ENCODE data around the gene IRF7. TPM values are rescaled to one million over a fixed set of nuclear protein-coding genes. Genes with fewer than 3 reads are reported as not detected.

IRF7 gene
- total RNA-seq, result 10 to 100 TPM; 33.7 to 40.9 (median 36.6) TPM

DNA sequence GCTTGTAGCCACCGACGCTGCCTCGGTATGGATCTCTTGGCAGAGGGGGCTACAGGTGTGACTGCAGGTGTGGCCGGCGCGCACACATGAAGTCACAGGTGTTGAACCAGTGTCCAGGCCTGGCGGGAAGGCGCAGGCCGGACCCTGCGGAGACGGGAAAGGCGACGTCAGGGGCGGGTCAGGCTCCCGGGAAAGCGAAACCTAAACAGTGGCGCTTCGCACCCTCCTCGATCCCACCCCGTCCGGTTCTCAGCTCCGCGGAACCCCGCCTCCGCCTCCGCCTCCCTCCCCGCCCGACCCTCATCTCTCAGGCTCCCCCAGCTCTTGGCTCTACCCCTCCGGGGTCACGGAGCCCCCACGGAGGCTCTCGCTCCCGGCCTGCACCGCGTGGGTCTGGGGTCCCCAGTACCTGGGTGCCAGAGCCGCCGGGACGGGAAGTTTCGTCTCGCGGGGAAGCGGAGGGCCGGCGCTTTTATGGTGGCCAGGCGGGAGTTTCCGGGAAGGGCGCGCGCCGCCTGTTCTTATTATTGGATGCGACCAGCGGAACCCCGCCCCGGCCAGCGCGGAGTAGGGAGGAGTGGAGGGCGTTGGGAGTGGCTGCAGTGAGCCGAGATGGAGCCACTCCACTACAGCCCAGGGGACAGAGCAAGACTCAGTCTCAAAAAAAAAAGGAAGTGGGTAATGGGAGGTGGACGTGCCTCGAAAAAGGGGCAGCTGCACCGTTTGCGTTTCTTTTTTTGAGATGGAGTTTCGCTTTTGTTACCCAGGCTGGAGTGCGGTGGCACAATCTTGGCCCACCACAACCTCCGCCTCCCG is at the start of gene IRF7:
Gene IRF7, minus strand, starts transcription at position 447 of the 816 bp plus-strand sequence. CDS start 586 bp downstream, outside the sequence.
- intact Hi-C loops (cut with DNase I; ENCODE audit: low total_unique reads), result no loop called here

DNA sequence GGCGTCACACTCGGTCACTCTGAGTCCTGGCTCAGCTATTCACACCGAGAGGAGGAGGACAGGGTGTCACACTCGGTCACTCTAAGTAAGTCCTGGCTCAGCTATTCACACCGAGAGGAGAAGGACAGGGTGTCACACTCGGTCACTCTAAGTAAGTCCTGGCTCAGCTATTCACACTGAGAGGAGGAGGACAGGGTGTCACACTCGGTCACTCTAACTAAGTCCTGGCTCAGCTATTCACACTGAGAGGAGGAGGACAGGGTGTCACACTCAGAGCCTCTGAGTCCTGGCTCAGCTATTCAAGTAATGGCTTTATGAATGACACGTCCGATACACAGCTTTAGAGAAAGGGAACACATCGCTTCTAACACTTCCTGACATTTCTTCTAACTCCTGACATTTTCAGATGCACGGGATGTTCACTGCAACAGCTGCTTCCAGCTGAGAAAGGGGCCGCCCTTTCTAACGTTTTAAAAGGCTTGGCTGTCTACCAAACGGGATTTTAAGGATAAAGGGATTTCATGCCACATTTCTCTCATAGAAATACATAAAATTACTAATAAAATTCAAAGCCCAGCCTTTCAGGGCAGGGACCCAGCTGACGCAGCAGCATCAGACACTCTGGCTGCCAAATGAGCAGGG is 49.4 kb upstream of the IRF7 start:
- intact Hi-C loops (cut with DNase I; ENCODE audit: low total_unique reads), result no loop called here
- 52 to 53% methylated on average over 11 to 13 of the region's 15 CpGs for WGBS, 2 donors
- TF ChIP-seq POLR2A (IDR thresholded peaks at IDR 0.05), result no peak
- TF ChIP-seq, protein P1, sequence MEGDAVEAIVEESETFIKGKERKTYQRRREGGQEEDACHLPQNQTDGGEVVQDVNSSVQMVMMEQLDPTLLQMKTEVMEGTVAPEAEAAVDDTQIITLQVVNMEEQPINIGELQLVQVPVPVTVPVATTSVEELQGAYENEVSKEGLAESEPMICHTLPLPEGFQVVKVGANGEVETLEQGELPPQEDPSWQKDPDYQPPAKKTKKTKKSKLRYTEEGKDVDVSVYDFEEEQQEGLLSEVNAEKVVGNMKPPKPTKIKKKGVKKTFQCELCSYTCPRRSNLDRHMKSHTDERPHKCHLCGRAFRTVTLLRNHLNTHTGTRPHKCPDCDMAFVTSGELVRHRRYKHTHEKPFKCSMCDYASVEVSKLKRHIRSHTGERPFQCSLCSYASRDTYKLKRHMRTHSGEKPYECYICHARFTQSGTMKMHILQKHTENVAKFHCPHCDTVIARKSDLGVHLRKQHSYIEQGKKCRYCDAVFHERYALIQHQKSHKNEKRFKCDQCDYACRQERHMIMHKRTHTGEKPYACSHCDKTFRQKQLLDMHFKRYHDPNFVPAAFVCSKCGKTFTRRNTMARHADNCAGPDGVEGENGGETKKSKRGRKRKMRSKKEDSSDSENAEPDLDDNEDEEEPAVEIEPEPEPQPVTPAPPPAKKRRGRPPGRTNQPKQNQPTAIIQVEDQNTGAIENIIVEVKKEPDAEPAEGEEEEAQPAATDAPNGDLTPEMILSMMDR (IDR thresholded peaks at IDR 0.05), result no peak
- no peak for DNase-seq (ENCODE audit: low spot score in 2 of 2)
- H3K4me3 ChIP-seq (ENCODE audit: low read depth, poor library complexity, severe bottlenecking), result no peak overlapping the region

More for the DNA sequence above, at the start of gene IRF7:
- peak within 1 kb of the TSS; percentile 49 for H3K4me3 ChIP-seq (ENCODE audit: low read depth, poor library complexity, severe bottlenecking)
- WGBS, 2 donors, result 5 to 6% methylated on average over 40 to 49 of the region's 66 CpGs
- peak; percentile 94 to 99 for DNase-seq (ENCODE audit: low spot score in 2 of 2)
- TF ChIP-seq, protein P1 (IDR thresholded peaks at IDR 0.05), result no peak
- peak in 1 of 2 donors; percentile 59 for TF ChIP-seq POLR2A (IDR thresholded peaks at IDR 0.05)

DNA sequence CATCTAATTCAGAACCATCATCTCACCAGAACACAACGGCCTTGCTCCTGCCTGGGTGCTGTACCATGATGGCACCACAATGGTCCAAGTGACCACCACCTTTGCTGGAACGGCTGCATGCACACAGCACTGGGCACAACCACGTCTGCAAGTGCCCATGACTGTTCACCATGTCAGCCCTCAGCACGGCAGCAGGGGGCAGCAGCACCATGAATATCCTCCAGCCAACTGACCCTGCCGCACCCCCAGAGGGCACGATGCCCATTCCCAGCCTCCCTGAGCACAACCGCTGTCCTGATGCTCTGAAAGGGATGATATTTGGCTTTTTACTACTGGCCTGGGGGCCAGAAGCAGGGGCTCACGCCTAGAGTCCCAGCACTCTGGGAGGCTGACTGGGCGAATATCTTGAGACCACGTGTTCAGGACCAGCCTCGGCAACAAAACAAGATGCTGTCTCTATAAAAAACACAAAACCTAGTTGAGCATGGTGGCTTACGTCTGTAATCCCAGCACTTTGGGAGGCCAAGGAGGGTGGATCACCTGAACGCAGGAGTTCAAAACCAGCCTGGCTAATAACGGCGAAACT is 47.0 kb upstream of the IRF7 start:
- DNase-seq (ENCODE audit: low spot score in 2 of 2), result no peak
- WGBS, 2 donors, result 51 to 53% methylated on average over 15 of the region's 15 CpGs
- no peak overlapping the region for H3K4me3 ChIP-seq (ENCODE audit: low read depth, poor library complexity, severe bottlenecking)
- no peak for TF ChIP-seq POLR2A (IDR thresholded peaks at IDR 0.05)
- TF ChIP-seq, protein P1 (IDR thresholded peaks at IDR 0.05), result no peak
- intact Hi-C loops (cut with DNase I; ENCODE audit: low total_unique reads), result no loop called here

DNA sequence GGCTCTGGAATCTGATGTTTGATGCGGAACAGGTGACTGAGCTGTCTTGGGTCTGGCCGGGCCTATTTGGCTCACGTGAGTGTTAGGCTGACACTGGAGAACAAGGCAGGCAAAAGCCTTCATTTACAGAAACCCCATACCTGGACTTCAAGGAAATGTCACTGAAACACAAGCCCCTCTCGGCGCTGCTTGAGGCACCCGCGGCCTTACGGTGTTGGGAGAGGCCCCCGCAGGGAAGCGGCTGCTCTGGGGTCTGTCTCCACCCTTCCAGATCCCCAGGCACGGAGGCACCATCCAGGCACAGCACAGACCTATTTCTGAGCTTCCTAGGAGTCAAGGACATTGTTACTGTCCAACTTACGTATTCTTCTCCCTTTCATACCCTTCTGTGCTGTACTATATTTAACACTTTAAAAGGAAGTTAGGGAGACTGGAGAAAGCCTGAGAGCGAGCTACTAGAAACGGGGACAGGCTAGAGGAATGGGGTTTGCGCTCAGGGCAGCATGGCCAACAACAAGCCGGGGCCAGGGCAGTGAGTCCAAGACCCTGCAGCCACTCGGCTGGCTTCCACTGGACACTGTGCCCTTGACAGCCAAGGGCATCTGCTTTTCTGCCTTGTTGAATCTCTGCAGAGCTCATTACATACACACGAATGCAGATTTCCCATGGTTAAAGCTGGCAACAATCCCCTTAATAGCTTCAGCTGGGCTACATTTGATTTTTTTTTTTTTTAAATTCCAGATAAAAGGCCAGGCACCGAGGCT is 45.1 kb upstream of the IRF7 start:
- intact Hi-C loops (cut with DNase I; ENCODE audit: low total_unique reads), result no loop called here
- no peak overlapping the region for H3K4me3 ChIP-seq (ENCODE audit: low read depth, poor library complexity, severe bottlenecking)
- 89 to 92% methylated on average over 19 of the region's 19 CpGs for WGBS, 2 donors
- no peak for DNase-seq (ENCODE audit: low spot score in 2 of 2)
- TF ChIP-seq, protein P1 (IDR thresholded peaks at IDR 0.05), result no peak
- no peak for TF ChIP-seq POLR2A (IDR thresholded peaks at IDR 0.05)

DNA sequence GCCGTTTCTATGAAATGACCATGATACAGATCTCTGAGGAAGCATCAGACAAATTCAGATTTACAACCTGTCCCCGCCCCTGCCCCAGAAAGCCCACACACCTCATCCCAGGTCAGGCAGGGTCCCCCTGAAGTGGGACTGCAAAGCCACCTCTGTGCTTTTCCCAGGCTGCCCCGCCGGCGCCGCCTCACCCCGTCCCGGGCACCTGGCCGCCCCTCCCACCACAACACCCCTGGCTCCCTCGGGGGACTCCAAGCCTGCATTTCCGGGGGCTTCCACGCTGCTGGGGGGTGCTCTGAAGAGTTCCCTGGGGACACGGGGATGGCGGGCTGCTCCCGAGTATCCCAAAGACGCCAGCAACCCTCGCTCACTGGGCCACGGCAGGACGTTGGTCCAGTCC is 44.5 kb upstream of the IRF7 start:
- intact Hi-C loops (cut with DNase I; ENCODE audit: low total_unique reads), result no loop called here
- WGBS, 2 donors, result 82 to 86% methylated on average over 17 to 19 of the region's 19 CpGs
- DNase-seq (ENCODE audit: low spot score in 2 of 2), result no peak
- no peak overlapping the region for H3K4me3 ChIP-seq (ENCODE audit: low read depth, poor library complexity, severe bottlenecking)
- TF ChIP-seq POLR2A (IDR thresholded peaks at IDR 0.05), result no peak
- TF ChIP-seq, protein P1 (IDR thresholded peaks at IDR 0.05), result no peak

Data from lower leg skin (tissue), 4 donors.